ENCODE results near the gene SGSM1.
A peak's percentile ranks its signal among the peaks of the same experiment; 100 is the strongest.

SGSM1 gene

GRCh38 chr22:24805790-24806662 lies at the start of gene SGSM1:
TSS of gene SGSM1 (plus strand) at chr22:24806211. CDS start at chr22:24806326, 115 bp downstream.
- DNase-seq, result peak in 12 of 14 donors; percentile 25 to 81 (median 58)

DNA sequence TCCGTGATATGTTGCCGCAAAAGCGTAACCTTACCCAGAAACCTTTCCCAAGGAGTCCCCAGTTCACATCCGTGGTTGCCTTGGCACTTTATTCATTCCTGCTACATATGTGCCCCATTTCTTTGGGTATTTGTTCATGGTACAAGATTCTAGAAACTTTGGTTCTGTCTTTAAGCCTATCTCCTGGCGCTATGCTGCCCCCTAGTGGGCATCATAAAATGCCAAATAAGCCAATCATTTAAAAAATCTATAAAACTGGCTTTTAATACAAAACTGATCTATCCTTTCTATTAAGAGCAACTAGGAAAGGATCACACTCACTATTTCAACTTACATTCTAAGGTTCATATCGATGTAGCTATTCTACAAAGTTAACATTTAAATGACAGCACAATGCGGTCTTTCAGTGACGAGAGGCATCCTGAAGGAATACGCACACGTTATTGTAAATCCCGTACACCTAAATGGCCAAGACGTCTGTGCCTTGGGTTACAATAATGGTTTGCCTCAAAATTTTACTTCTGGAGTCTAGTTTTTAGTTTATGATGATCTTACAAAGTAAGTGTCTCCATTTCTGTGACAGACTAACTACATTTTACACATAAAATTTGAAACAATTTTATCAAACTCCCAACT lies 47.7 kb upstream of the SGSM1 start:
- DNase-seq, result peak in 5 of 14 donors; percentile 1 to 39 (median 12)

GRCh38 chr22:24759765-24760164 lies 46.2 kb upstream of the SGSM1 start:
- DNase-seq, result no peak

GRCh38 chr22:24760708-24761306 lies 45.2 kb upstream of the SGSM1 start:
- no peak for DNase-seq

DNA sequence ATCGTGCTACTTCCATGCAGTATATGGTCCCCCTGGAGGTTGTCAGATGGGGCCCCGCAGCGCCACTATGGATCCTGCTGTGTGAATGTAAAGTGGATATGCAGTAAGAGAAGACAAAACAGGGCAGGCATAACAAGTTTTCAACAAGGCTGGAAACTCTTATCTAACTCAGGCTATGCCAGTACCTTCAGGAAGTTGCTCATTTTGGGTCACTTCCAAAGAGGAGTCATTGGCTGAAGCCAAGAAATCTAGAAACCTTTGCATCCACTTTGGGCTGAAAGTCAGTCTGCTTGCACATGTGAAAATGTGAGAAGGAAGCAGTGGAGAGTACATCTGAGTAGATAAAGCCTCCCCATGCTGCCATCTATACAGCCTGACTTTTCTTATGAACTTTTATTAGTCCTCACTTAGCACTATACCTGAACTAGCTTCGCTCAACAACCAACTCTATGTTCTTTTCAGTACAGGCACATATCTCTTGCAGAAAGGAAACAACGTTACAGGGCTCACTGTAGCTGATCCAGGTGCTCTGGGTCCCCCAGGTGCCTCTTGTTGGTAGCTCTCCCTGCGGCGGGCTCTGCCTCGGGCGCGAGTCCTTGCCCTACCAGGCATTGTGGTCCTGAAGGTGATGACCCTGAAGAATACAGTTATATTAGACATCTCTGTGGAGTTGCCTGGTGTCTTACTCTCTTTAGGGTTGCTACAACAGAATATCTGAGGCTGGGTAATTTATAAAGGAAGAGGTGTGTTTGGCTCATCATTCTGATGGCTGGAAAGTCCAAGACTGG lies 43.9 kb upstream of the SGSM1 start:
- DNase-seq, result no peak

DNA sequence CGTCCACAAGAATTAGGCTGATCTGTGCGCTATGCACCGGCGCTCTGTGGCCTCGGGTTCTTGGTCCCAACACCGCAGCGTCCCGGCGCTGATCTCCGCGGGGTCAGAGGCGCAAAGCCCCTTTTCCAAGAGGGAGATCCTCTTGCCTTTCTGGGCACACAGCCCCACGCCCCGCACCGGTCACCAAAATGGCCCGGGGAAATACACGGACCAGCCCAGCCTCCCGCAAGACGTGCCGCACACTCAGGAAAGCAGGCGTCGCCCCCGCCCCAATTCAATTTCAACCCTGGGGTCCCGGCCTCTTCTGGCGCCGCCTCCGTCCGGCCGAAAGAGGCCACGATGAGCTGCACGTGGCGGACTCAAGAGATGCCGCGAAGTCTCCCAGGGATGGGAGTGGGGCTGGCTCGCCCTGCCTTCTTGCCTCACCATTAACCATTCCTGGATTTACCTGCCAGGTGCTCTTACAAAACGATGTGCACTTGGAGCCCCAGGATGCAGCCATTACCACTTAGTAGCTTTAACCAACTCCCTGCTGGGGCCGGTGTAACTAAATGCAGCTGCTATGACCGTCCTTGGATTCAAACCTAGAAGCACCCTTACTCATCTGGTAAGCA lies 42.0 kb upstream of the SGSM1 start:
- no peak for DNase-seq

DNA sequence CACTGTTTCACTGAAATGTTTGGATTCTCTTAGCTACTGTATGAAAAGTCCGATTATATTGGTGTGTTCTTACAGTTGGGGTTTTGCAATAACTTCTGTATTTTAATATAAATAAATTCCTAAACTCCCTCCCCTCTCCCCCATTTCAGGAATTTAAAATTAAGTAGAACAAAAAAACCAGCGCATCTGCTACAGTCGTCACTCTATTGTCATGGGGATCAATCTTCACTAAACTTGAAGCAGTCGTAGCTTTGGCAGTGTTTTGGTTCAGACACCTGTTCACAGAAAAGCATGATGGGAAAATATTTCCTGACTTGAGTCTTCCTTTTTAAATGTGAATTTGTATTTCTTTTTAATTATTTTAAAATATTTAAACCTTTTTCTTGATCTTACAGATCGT lies 40.8 kb upstream of the SGSM1 start:
- no peak for DNase-seq

- peak in 9 of 14 donors; percentile 1 to 82 (median 16) for DNase-seq
Observed at GRCh38 chr22:24768537-24769374, 37.3 kb upstream of the SGSM1 start.

DNA sequence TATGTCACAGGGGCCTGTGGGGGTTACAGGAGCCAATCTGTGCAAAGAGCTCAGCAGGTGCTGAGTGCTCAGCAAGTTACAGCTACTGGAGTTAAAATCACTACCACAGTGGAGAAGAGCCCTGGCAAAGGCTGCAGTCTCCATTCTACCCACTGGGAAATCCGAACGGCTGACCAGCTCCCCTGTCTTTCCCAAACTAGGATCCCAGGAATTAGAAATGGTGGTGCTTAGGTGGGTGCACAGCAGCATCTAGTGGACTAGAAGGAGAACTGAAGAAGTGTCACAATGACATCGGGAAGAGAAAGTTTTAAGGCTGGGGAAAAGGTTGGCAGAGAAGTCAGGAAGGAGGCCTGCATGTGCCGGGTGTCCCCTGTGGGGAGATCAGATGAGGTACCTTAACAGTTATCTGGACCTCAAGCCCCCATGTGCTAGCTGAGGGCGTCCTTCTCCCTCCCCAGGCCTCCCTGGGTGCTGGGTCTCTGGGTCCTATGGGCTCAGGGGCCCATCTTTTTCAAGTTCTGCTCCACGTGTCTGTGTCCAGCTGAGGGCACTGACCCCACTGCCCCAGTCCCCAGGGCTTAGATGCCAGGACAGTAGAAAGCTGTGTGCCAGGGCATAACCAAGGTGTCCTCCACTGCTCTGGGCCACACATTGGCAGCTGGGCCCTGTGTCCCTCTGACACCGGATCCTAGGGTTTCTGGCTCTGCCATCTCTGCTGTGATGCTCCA lies 33.4 kb upstream of the SGSM1 start:
- no peak for DNase-seq

DNA sequence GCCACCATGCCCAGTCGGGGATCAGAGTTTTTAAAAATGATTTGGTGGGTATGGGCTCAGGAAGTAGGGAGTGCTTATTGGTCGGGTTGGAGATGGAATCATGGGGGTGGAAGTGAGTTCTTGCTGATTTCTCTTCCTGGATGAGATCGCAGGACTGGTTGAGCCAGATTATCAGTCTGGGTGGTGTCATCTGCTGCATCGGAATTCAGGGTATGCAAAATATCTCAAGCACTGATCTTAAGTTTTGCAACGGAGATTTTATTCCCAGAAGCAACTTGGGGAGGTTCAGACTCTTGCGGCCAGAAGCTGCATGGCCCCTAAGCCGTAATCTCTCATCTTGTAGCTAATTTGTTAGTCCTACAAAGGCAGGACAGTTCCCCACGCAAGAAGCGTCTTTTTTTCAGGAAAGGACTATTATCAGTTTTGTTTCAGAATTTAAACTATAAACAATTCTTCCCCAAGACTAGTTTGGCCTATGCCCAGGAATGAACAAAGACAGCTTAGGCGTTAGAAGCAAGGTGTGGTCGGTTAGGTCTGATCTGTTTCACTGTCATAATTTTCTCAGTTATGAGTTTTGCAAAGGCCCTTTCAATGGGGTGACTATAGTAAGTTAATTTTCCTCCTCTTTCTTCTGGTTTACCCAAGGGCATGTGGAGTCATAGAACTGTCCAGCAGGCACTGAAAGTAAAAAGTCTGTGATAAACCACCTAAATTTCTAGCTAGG lies 30.1 kb upstream of the SGSM1 start:
- no peak for DNase-seq

DNA sequence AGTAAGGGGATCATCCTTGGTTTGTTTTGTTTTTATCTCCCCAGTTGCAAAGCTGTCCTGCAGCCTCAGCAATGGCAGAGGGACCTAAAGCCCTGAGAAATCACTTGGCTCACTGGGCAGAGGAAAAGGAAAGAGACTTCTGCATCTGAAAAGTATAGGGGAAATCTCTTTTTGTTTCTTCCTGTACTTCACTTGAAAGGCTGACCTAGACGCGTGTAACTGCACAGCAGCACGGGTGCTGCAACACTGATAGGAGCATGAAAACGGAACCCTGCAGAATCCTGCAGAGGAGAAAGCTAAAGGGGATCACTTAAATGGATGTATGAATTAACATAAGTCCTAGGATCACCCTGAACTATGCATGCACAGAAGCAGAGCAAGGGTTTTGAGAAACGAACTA lies 29.5 kb upstream of the SGSM1 start:
- no peak for DNase-seq

- no peak for DNase-seq
Observed at GRCh38 chr22:24789516-24789915, 16.5 kb upstream of the SGSM1 start.

GRCh38 chr22:24791362-24791761 lies 14.6 kb upstream of the SGSM1 start:
- DNase-seq, result no peak

- DNase-seq, result no peak
Observed at GRCh38 chr22:24796056-24796455, 10.0 kb upstream of the SGSM1 start.

- DNase-seq, result no peak
Observed at GRCh38 chr22:24796860-24797259, 9.2 kb upstream of the SGSM1 start.

DNA sequence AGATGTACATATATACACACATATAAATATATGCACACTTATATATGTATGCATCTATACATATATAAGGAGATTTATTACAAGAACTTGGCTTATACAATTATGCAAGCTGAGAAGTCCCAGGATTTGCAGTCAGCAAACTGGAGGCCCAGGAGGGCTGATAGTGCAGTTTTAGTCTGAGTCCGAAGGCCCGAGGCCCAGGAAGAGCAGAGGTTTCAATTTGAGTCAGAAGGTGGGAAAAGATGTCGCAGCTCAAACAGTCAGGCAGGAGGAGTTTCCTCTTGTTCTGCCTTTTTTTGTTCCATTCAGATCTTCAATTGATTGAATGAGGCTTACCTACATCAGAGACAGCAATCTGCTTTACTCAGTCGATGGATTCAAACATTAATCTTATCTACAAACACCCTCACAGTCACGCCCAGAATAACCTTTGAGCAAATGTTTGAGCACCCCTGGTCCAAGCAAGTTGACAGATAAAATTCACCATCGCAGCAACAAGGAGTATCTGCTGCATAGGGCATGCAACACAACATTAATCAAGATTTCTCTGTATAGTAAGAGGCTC lies 4.0 kb upstream of the SGSM1 start:
- DNase-seq, result no peak

DNA sequence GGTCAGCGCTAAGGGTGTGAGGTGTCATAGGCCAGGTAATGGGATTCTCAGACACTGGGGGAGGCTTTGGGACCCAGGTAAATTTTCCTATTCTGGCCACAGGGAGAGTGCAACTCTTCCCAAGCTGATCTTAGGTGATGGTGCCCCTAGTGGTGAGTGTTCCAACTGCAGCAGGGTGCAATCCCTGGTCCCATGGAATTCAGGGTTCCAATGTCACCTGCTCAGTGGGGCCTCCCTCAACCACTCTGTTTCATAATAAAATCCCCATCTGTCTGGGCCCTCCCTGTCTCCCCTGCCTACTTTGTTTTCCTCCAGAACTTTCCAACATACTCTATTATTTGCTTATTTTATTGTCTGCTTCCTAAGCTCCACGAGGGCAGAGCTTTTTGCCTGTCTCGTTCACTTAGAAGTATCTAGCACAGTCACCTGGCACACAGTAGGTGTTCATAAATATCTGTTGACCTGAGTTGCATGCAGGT lies 2.9 kb upstream of the SGSM1 start:
- peak in 6 of 14 donors; percentile 6 to 46 (median 28) for DNase-seq

- DNase-seq, result peak in 1 of 14 donors; percentile 31
Observed at GRCh38 chr22:24806663-24807001, 621 bp downstream of the SGSM1 start.

GRCh38 chr22:24807284-24807950 lies 1.4 kb downstream of the SGSM1 start:
- DNase-seq, result peak in 7 of 14 donors; percentile 3 to 45 (median 13)
